NCI-H345 treated with DMSO at 0.1 percent for 48 hours (cell line): ENCODE data around the gene SNX6.
"Not testable (repeated sequence)": the region's sequence is repeated elsewhere in the genome, so short reads cannot be mapped to it uniquely, and the experiment has no call there.

Source experiments
- DNase-seq: peaks from one replicate; lab custom pipeline; 2025; ENCODE audit not compliant: unreplicated experiment; lab: John Stamatoyannopoulos, UW

The SNX6 gene

GRCh38 chr14:34527591-34527990 is 102.4 kb downstream of the SNX6 start:
- DNase-seq, result no peak

GRCh38 chr14:34524216-34524615 is 105.7 kb downstream of the SNX6 start:
- not testable (repeated sequence) for DNase-seq

GRCh38 chr14:34522496-34522895 is 107.5 kb downstream of the SNX6 start:
- DNase-seq, result no peak

GRCh38 chr14:34521071-34521470 is 108.9 kb downstream of the SNX6 start:
- not testable (repeated sequence) for DNase-seq

GRCh38 chr14:34520304-34520970 is 109.5 kb downstream of the SNX6 start:
- DNase-seq, result not testable (repeated sequence)
